ENCODE results near the gene ZFPM1. TPM values are rescaled to one million over a fixed set of nuclear protein-coding genes. Genes with fewer than 3 reads are reported as not detected.

The ZFPM1 gene
- polyA plus RNA-seq, 2 donors, result 0.98 to 2.6 TPM

GRCh38 chr16:88461331-88462269, 8.5 kb downstream of the ZFPM1 start:
- H3K27ac ChIP-seq (ENCODE audit: low read depth in 2 of 2, low read length in 1 of 2), result no peak overlapping the region
- WGBS, 2 donors, result 58 to 70% methylated on average over 30 of the region's 30 CpGs
- no peaks in the 10 kb centered on the region for H3K9me3 ChIP-seq (ENCODE audit: control insufficient read depth in 2 of 2, insufficient read depth in 1 of 2, low read depth in 1 of 2, low read length in 1 of 2)
- no peaks in the 10 kb centered on the region for H3K4me1 ChIP-seq (ENCODE audit: control insufficient read depth in 2 of 2, insufficient read depth in 2 of 2, low read length in 1 of 2)
- H3K36me3 ChIP-seq (ENCODE audit: control insufficient read depth in 2 of 2, insufficient read depth in 2 of 2, low read length in 1 of 2), result no peaks in the 10 kb centered on the region
- H3K4me3 ChIP-seq (ENCODE audit: low read depth in 1 of 2, low read length in 2 of 2), result no peak overlapping the region
- H3K27me3 ChIP-seq (ENCODE audit: control insufficient read depth in 1 of 2, insufficient read depth in 2 of 2, low read length in 2 of 2), result no peaks in the 10 kb centered on the region

- no peak overlapping the region for H3K27ac ChIP-seq (ENCODE audit: low read depth in 2 of 2, low read length in 1 of 2)
Measured at GRCh38 chr16:88462396-88462795, 9.3 kb downstream of the ZFPM1 start.

GRCh38 chr16:88463411-88463810, 10.3 kb downstream of the ZFPM1 start:
- Histone ChIP-seq H3K4me1 (ENCODE audit: control insufficient read depth in 2 of 2, insufficient read depth in 2 of 2, low read length in 1 of 2) (no peaks in the 10 kb centered on the region), H3K36me3 (ENCODE audit: control insufficient read depth in 2 of 2, insufficient read depth in 2 of 2, low read length in 1 of 2) (no peaks in the 10 kb centered on the region)
- 88 to 93% methylated on average over 16 of the region's 16 CpGs for WGBS, 2 donors

More at GRCh38 chr16:88462396-88462795, 9.3 kb downstream of the ZFPM1 start:
- no peaks in the 10 kb centered on the region for H3K36me3 ChIP-seq (ENCODE audit: control insufficient read depth in 2 of 2, insufficient read depth in 2 of 2, low read length in 1 of 2)
- H3K4me3 ChIP-seq (ENCODE audit: low read depth in 1 of 2, low read length in 2 of 2), result no peak overlapping the region
- H3K9me3 ChIP-seq (ENCODE audit: control insufficient read depth in 2 of 2, insufficient read depth in 1 of 2, low read depth in 1 of 2, low read length in 1 of 2), result no peaks in the 10 kb centered on the region
- 62 to 74% methylated on average over 12 of the region's 12 CpGs for WGBS, 2 donors
- no peaks in the 10 kb centered on the region for H3K27me3 ChIP-seq (ENCODE audit: control insufficient read depth in 1 of 2, insufficient read depth in 2 of 2, low read length in 2 of 2)
- H3K4me1 ChIP-seq (ENCODE audit: control insufficient read depth in 2 of 2, insufficient read depth in 2 of 2, low read length in 1 of 2), result no peaks in the 10 kb centered on the region

GRCh38 chr16:88464447-88465318, 11.6 kb downstream of the ZFPM1 start:
- Histone ChIP-seq H3K9me3 (ENCODE audit: control insufficient read depth in 2 of 2, insufficient read depth in 1 of 2, low read depth in 1 of 2, low read length in 1 of 2) (no peaks in the 10 kb centered on the region), H3K36me3 (ENCODE audit: control insufficient read depth in 2 of 2, insufficient read depth in 2 of 2, low read length in 1 of 2) (no peaks in the 10 kb centered on the region), H3K4me1 (ENCODE audit: control insufficient read depth in 2 of 2, insufficient read depth in 2 of 2, low read length in 1 of 2) (peaks cover 2 to 4% of the 10 kb centered on the region in 2 donors), H3K27me3 (ENCODE audit: control insufficient read depth in 1 of 2, insufficient read depth in 2 of 2, low read length in 2 of 2) (no peaks in the 10 kb centered on the region), H3K27ac (ENCODE audit: low read depth in 2 of 2, low read length in 1 of 2) (no peak overlapping the region), H3K4me3 (ENCODE audit: low read depth in 1 of 2, low read length in 2 of 2) (no peak overlapping the region)
- WGBS, 2 donors, result 77 to 82% methylated on average over 25 of the region's 25 CpGs

More at GRCh38 chr16:88463411-88463810, 10.3 kb downstream of the ZFPM1 start:
- Histone ChIP-seq H3K27ac (ENCODE audit: low read depth in 2 of 2, low read length in 1 of 2) (no peak overlapping the region), H3K9me3 (ENCODE audit: control insufficient read depth in 2 of 2, insufficient read depth in 1 of 2, low read depth in 1 of 2, low read length in 1 of 2) (no peaks in the 10 kb centered on the region), H3K4me3 (ENCODE audit: low read depth in 1 of 2, low read length in 2 of 2) (no peak overlapping the region), H3K27me3 (ENCODE audit: control insufficient read depth in 1 of 2, insufficient read depth in 2 of 2, low read length in 2 of 2) (no peaks in the 10 kb centered on the region)

- no peaks in the 10 kb centered on the region for H3K27me3 ChIP-seq (ENCODE audit: control insufficient read depth in 1 of 2, insufficient read depth in 2 of 2, low read length in 2 of 2)
- H3K36me3 ChIP-seq (ENCODE audit: control insufficient read depth in 2 of 2, insufficient read depth in 2 of 2, low read length in 1 of 2), result no peaks in the 10 kb centered on the region
- no peaks in the 10 kb centered on the region for H3K9me3 ChIP-seq (ENCODE audit: control insufficient read depth in 2 of 2, insufficient read depth in 1 of 2, low read depth in 1 of 2, low read length in 1 of 2)
- no peak overlapping the region for H3K4me3 ChIP-seq (ENCODE audit: low read depth in 1 of 2, low read length in 2 of 2)
- no peak overlapping the region for H3K27ac ChIP-seq (ENCODE audit: low read depth in 2 of 2, low read length in 1 of 2)
- H3K4me1 ChIP-seq (ENCODE audit: control insufficient read depth in 2 of 2, insufficient read depth in 2 of 2, low read length in 1 of 2), result peaks cover 2 to 4% of the 10 kb centered on the region in 2 donors
- WGBS, 2 donors, result 85 to 93% methylated on average over 22 of the region's 22 CpGs
Measured at GRCh38 chr16:88465387-88465983, 12.4 kb downstream of the ZFPM1 start.

GRCh38 chr16:88466175-88466862, 13.2 kb downstream of the ZFPM1 start:
- Histone ChIP-seq H3K4me1 (ENCODE audit: control insufficient read depth in 2 of 2, insufficient read depth in 2 of 2, low read length in 1 of 2) (peaks cover 2 to 4% of the 10 kb centered on the region in 2 donors), H3K4me3 (ENCODE audit: low read depth in 1 of 2, low read length in 2 of 2) (no peak overlapping the region), H3K27me3 (ENCODE audit: control insufficient read depth in 1 of 2, insufficient read depth in 2 of 2, low read length in 2 of 2) (no peaks in the 10 kb centered on the region), H3K36me3 (ENCODE audit: control insufficient read depth in 2 of 2, insufficient read depth in 2 of 2, low read length in 1 of 2) (no peaks in the 10 kb centered on the region), H3K27ac (ENCODE audit: low read depth in 2 of 2, low read length in 1 of 2) (no peak overlapping the region), H3K9me3 (ENCODE audit: control insufficient read depth in 2 of 2, insufficient read depth in 1 of 2, low read depth in 1 of 2, low read length in 1 of 2) (no peaks in the 10 kb centered on the region)
- 74 to 80% methylated on average over 15 of the region's 15 CpGs for WGBS, 2 donors

GRCh38 chr16:88466949-88467348, 13.9 kb downstream of the ZFPM1 start:
- Histone ChIP-seq H3K36me3 (ENCODE audit: control insufficient read depth in 2 of 2, insufficient read depth in 2 of 2, low read length in 1 of 2) (no peaks in the 10 kb centered on the region), H3K27me3 (ENCODE audit: control insufficient read depth in 1 of 2, insufficient read depth in 2 of 2, low read length in 2 of 2) (no peaks in the 10 kb centered on the region), H3K4me3 (ENCODE audit: low read depth in 1 of 2, low read length in 2 of 2) (no peak overlapping the region), H3K9me3 (ENCODE audit: control insufficient read depth in 2 of 2, insufficient read depth in 1 of 2, low read depth in 1 of 2, low read length in 1 of 2) (no peaks in the 10 kb centered on the region), H3K27ac (ENCODE audit: low read depth in 2 of 2, low read length in 1 of 2) (no peak overlapping the region), H3K4me1 (ENCODE audit: control insufficient read depth in 2 of 2, insufficient read depth in 2 of 2, low read length in 1 of 2) (peaks cover 2 to 4% of the 10 kb centered on the region in 2 donors)
- 82 to 92% methylated on average over 13 of the region's 13 CpGs for WGBS, 2 donors

- Histone ChIP-seq H3K4me1 (ENCODE audit: control insufficient read depth in 2 of 2, insufficient read depth in 2 of 2, low read length in 1 of 2) (peaks cover 2 to 4% of the 10 kb centered on the region in 2 donors), H3K36me3 (ENCODE audit: control insufficient read depth in 2 of 2, insufficient read depth in 2 of 2, low read length in 1 of 2) (no peaks in the 10 kb centered on the region), H3K27ac (ENCODE audit: low read depth in 2 of 2, low read length in 1 of 2) (no peak overlapping the region), H3K9me3 (ENCODE audit: control insufficient read depth in 2 of 2, insufficient read depth in 1 of 2, low read depth in 1 of 2, low read length in 1 of 2) (no peaks in the 10 kb centered on the region), H3K4me3 (ENCODE audit: low read depth in 1 of 2, low read length in 2 of 2) (no peak overlapping the region), H3K27me3 (ENCODE audit: control insufficient read depth in 1 of 2, insufficient read depth in 2 of 2, low read length in 2 of 2) (no peaks in the 10 kb centered on the region)
- WGBS, 2 donors, result 73 to 76% methylated on average over 18 of the region's 18 CpGs
Measured at GRCh38 chr16:88467541-88467944, 14.5 kb downstream of the ZFPM1 start.

Measured in esophagus (tissue), 2 donors.